Neural progenitor cell (in vitro differentiated cells): ENCODE measurements around the gene MRPS16.
A peak's percentile ranks its signal among the peaks of the same experiment; 100 is the strongest.

ENCODE experiments used
- EZH2 ChIP-seq: fragments of 200-600 bp; sonication (generic); IDR thresholded peaks from 2 replicates; pipeline ENCODE4 v1.6.1; 2017; ENCODE audit warnings: antibody characterized with exemption, mild to moderate bottlenecking, moderate library complexity
- EZH2phosphoT487 ChIP-seq: fragments of 200-600 bp; sonication (generic); IDR thresholded peaks from 2 replicates; pipeline ENCODE4 v1.6.1; 2017; ENCODE audit warnings: antibody characterized with exemption
- TF ChIP-seq, protein P1 (sequence below): fragments of 200-600 bp; sonication (generic); IDR thresholded peaks from 2 replicates; pipeline ENCODE4 v1.5.1; 2017; ENCODE audit warnings: antibody characterized with exemption, mild to moderate bottlenecking

DNA sequence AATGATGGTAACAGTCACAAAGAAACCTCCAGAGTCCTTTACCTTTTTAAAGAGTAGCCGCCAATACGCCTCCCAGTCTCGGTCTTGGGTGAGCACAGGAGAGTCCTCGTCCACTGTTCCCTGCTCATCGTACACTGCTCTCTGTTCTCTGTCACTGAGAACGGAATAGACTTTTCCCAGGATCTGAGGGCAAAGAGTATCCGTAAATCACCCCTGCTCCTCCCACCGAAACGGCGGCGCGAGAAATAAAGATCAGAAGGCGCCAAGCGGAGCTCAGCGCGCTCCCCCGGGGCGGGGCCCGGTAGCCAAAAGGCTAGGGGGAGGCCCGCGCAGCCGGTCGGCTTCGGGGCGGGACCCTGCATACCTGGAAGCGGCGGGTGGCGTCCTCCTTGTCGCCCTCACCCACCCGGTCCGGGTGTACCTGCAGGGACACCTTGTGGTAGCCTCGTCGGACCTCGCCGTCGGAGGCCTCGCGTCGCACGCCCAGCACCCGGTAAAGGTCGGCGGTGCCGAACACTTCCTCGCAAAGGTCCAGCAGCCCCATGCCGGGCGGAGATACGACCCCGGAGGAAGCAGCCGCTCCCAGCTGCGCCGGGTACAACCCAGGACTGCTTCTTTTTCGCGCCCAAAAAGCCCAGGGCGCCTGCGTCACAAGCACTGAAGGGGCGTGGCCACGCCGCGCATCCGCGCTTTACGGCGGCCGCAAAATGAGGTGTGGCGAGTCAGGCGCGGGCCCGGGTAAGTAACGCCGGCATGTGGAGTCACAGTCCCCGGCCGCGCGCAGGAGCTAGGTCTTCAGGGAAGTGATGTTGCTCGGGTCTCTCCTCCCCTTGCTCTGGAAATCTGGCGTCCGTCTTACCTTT lies 5.6 kb downstream of the MRPS16 start, which contains the start of gene DNAJC9:
- TF ChIP-seq EZH2phosphoT487 = no peak
- TF ChIP-seq, protein P1, sequence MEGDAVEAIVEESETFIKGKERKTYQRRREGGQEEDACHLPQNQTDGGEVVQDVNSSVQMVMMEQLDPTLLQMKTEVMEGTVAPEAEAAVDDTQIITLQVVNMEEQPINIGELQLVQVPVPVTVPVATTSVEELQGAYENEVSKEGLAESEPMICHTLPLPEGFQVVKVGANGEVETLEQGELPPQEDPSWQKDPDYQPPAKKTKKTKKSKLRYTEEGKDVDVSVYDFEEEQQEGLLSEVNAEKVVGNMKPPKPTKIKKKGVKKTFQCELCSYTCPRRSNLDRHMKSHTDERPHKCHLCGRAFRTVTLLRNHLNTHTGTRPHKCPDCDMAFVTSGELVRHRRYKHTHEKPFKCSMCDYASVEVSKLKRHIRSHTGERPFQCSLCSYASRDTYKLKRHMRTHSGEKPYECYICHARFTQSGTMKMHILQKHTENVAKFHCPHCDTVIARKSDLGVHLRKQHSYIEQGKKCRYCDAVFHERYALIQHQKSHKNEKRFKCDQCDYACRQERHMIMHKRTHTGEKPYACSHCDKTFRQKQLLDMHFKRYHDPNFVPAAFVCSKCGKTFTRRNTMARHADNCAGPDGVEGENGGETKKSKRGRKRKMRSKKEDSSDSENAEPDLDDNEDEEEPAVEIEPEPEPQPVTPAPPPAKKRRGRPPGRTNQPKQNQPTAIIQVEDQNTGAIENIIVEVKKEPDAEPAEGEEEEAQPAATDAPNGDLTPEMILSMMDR = peak; percentile 16
- TF ChIP-seq EZH2 = no peak
